Measurements from ENCODE around the gene RAI14. TPM values are rescaled to one million over a fixed set of nuclear protein-coding genes. Genes with fewer than 3 reads are reported as not detected.

Gene RAI14
- total RNA-seq, 1 donor from 2014 or later, result 307 TPM

DNA sequence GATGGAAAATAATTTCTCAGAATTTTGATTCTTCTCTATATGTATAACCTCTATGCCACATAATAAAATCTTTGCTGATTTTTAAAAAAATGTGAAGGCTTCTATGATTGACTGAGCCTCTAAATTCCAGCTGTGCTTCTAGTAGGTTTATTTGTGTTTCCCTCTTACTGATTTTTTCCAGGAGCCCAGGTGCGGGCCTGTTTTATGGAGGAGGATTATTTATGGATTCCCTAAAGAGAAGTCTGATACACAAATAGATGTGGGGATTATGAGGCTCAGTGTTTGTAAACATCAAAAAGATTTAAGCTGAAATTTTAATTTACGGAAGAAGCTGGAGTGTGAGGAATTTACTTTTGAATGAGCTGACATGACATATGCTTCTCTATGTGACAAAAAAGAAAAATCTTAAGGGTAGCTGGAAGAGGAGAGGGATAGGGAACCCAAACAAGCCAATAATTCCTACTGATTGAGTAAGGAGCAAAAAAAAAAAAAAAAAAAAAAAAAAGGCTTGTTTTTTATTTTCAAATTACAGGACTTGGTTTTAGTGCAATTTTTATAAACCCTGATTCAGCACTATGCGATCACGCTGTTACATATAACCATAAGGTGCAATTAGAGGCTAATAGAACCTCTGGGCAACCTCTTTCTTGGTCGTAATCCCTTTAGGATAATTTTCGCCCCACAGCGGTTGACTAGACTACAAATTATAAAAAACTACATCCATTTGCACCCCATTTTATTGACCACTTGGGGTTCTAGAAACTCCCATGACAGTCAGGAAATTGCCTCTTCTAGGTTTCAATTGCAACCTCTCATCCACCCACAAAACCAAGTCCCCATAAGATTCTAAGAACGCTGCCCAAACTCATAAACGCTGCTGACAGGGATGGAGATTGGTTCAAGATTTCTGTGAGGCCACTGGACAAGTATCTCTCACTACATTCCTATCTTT lies 44.4 kb upstream of the RAI14 start:
- Mint-ChIP-seq H3K4me3 (ENCODE audit: unreplicated experiment) (no peak overlapping the region), H3K9me3 (ENCODE audit: unreplicated experiment) (no peaks in the 10 kb centered on the region), H3K4me1 (ENCODE audit: low read depth, unreplicated experiment) (peaks cover 41% of the 10 kb centered on the region), H3K36me3 (ENCODE audit: low read depth, unreplicated experiment) (no peaks in the 10 kb centered on the region), H3K27ac (ENCODE audit: unreplicated experiment) (peak overlapping the region; percentile 38), H3K27me3 (ENCODE audit: low read depth, unreplicated experiment) (no peaks in the 10 kb centered on the region)
- H3K9ac ChIP-seq (ENCODE audit: low read length), result no peak overlapping the region
- no peaks in the 10 kb centered on the region for H3K9me3 ChIP-seq (ENCODE audit: insufficient read depth, low read depth, low read length)
- FAIRE-seq, result no peak
- H3K27me3 ChIP-seq (ENCODE audit: insufficient read depth, low read length), result no peaks in the 10 kb centered on the region
- no peaks in the 10 kb centered on the region for H4K20me1 ChIP-seq (ENCODE audit: insufficient read depth, low read length)
- H3K36me3 ChIP-seq (ENCODE audit: insufficient read depth, low read length), result no peaks in the 10 kb centered on the region
- DNase-seq (ENCODE audit: low read depth), result no peak
- no peaks in the 10 kb centered on the region for H3K79me2 ChIP-seq (ENCODE audit: insufficient read depth, low read length)
- H3K27ac ChIP-seq (ENCODE audit: low read depth, low read length), result no peak overlapping the region
- H3K4me3 ChIP-seq (ENCODE audit: insufficient read depth, low read depth, low read length), result no peak overlapping the region
- no peak overlapping the region for H2AFZ ChIP-seq (ENCODE audit: low read depth, low read length)
- TF ChIP-seq EZH2 (IDR thresholded peaks at IDR 0.05; ENCODE audit: insufficient read depth, low read length) (no peak), CTCF (IDR thresholded peaks at IDR 0.05; ENCODE audit: insufficient read depth, low read depth, low read length) (no peak)
- H3K4me1 ChIP-seq (ENCODE audit: insufficient read depth, low read length), result peaks cover 27% of the 10 kb centered on the region
- no peak overlapping the region for H3K4me2 ChIP-seq (ENCODE audit: low read length)

- Mint-ChIP-seq H3K27me3 (ENCODE audit: low read depth, unreplicated experiment) (no peaks in the 10 kb centered on the region), H3K4me3 (ENCODE audit: unreplicated experiment) (no peak overlapping the region), H3K27ac (ENCODE audit: unreplicated experiment) (no peak overlapping the region), H3K9me3 (ENCODE audit: unreplicated experiment) (no peaks in the 10 kb centered on the region), H3K36me3 (ENCODE audit: low read depth, unreplicated experiment) (no peaks in the 10 kb centered on the region), H3K4me1 (ENCODE audit: low read depth, unreplicated experiment) (peaks cover 13% of the 10 kb centered on the region)
- Histone ChIP-seq H3K9ac (ENCODE audit: low read length) (no peak overlapping the region), H3K36me3 (ENCODE audit: insufficient read depth, low read length) (no peaks in the 10 kb centered on the region), H3K27ac (ENCODE audit: low read depth, low read length) (no peak overlapping the region), H3K27me3 (ENCODE audit: insufficient read depth, low read length) (no peaks in the 10 kb centered on the region), H3K79me2 (ENCODE audit: insufficient read depth, low read length) (no peaks in the 10 kb centered on the region), H4K20me1 (ENCODE audit: insufficient read depth, low read length) (no peaks in the 10 kb centered on the region), H3K4me3 (ENCODE audit: insufficient read depth, low read depth, low read length) (no peak overlapping the region), H2AFZ (ENCODE audit: low read depth, low read length) (no peak overlapping the region), H3K4me1 (ENCODE audit: insufficient read depth, low read length) (peaks cover 2% of the 10 kb centered on the region), H3K9me3 (ENCODE audit: insufficient read depth, low read depth, low read length) (no peaks in the 10 kb centered on the region), H3K4me2 (ENCODE audit: low read length) (no peak overlapping the region)
- no peak for TF ChIP-seq EZH2 (IDR thresholded peaks at IDR 0.05; ENCODE audit: insufficient read depth, low read length)
- no peak for TF ChIP-seq CTCF (IDR thresholded peaks at IDR 0.05; ENCODE audit: insufficient read depth, low read depth, low read length)
- FAIRE-seq, result no peak
- no peak for DNase-seq (ENCODE audit: low read depth)
Measured at GRCh38 chr5:34616651-34617050, 39.5 kb upstream of the RAI14 start.

All from astrocyte (in vitro differentiated cells and primary cell).